GM23248 (cell line): ENCODE measurements around the gene TEX44. TPM values are rescaled to one million over a fixed set of nuclear protein-coding genes. Genes with fewer than 3 reads are reported as not detected.

ENCODE experiments used
- DNase-seq: peaks from one replicate; pipeline ENCODE4 v3.0.0-alpha.2; 2015
- H2AFZ ChIP-seq: fragments of 200-600 bp; sonication (generic); 2 replicates; pipeline ENCODE4 v1.6.1; 2016; ENCODE audit warnings: antibody characterized with exemption
- H3F3A ChIP-seq: fragments of 200-600 bp; sonication (generic); 2 replicates; pipeline ENCODE4 v1.6.1; 2016; ENCODE audit warnings: mild to moderate bottlenecking, antibody characterized with exemption, mixed run types; ENCODE audit not compliant: insufficient read depth
- H3K27ac ChIP-seq: fragments of 200-600 bp; sonication (generic); 2 replicates; pipeline ENCODE4 v1.5.1; 2016; ENCODE audit warnings: mild to moderate bottlenecking
- H3K27me3 ChIP-seq: fragments of 200-600 bp; sonication (generic); replicated peaks from 2 replicates; pipeline ENCODE4 v1.6.1; 2016; ENCODE audit warnings: mild to moderate bottlenecking; ENCODE audit not compliant: insufficient read depth
- H3K36me3 ChIP-seq: fragments of 200-600 bp; sonication (generic); 2 replicates; pipeline ENCODE4 v1.6.1; 2016; ENCODE audit warnings: low read depth, mild to moderate bottlenecking
- H3K4me1 ChIP-seq: fragments of 200-600 bp; sonication (generic); 2 replicates; pipeline ENCODE4 v1.6.1; 2016; ENCODE audit warnings: mild to moderate bottlenecking; ENCODE audit not compliant: insufficient read depth
- H3K4me2 ChIP-seq: fragments of 200-600 bp; sonication (generic); one replicate; pipeline ENCODE4 v1.6.1; 2016; ENCODE audit warnings: mild to moderate bottlenecking; ENCODE audit not compliant: unreplicated experiment
- H3K4me3 ChIP-seq: fragments of 200-600 bp; sonication (generic); 2 replicates; pipeline ENCODE4 v1.5.1; 2016; ENCODE audit warnings: mild to moderate bottlenecking
- H3K79me2 ChIP-seq: fragments of 200-600 bp; sonication (generic); 2 replicates; pipeline ENCODE4 v1.6.1; 2016; ENCODE audit warnings: mild to moderate bottlenecking; ENCODE audit not compliant: insufficient read depth
- H3K9ac ChIP-seq: fragments of 200-600 bp; sonication (generic); 2 replicates; pipeline ENCODE4 v1.6.1; 2016; ENCODE audit warnings: mild to moderate bottlenecking
- H3K9me2 ChIP-seq: fragments of 200-600 bp; sonication (generic); 2 replicates; pipeline ENCODE4 v1.6.1; 2016; ENCODE audit warnings: mixed run types, mild to moderate bottlenecking, moderate library complexity; ENCODE audit not compliant: insufficient read depth
- H3K9me3 ChIP-seq: fragments of 200-600 bp; sonication (generic); one replicate; pipeline ENCODE4 v1.6.1; 2017; ENCODE audit warnings: low read depth
- H4K20me1 ChIP-seq: fragments of 200-600 bp; sonication (generic); 2 replicates; pipeline ENCODE4 v1.6.0; 2016; ENCODE audit not compliant: insufficient read depth
- EZH2 ChIP-seq: fragments of 200-600 bp; sonication (generic); IDR thresholded peaks from 2 replicates; pipeline ENCODE4 v1.6.1; 2018; ENCODE audit warnings: antibody characterized with exemption, mild to moderate bottlenecking; ENCODE audit not compliant: insufficient read depth, poor library complexity, severe bottlenecking
- EZH2phosphoT487 ChIP-seq: fragments of 200-600 bp; sonication (generic); IDR thresholded peaks from 2 replicates; pipeline ENCODE4 v1.6.1; 2018; ENCODE audit warnings: antibody characterized with exemption, moderate library complexity, mild to moderate bottlenecking, low read depth; ENCODE audit not compliant: insufficient read depth
- WGBS, 2 experiments: methylation state at CpG; one replicate each; pipeline ENCODE4 v1.1.6; 2015 to 2017; ENCODE audit warnings: low lambda C conversion rate in 2 of 2, low coverage in 1 of 2; ENCODE audit errors: missing lambda C conversion rate in 2 of 2; 5-methylcytosine and 5-hydroxymethylcytosine counted together
- in situ Hi-C: fragments of 300-500 bp; cut with MboI; formaldehyde crosslinking; loops from 2 replicates; pipeline ENCODE4 v1.15.0; 2020
- polyA plus RNA-seq: library from polyadenylated mRNA; unstranded; fragments of >200 nt; fragmentation: Nextera tagmentation; extraction: Ambion mirVana; gene quantifications from 2 replicates; pipeline ENCODE4 v1.2.1, GENCODE V29; 2016
- total RNA-seq: library from RNA; depleted of rRNA; stranded (reverse); fragments of >200 nt; shearing (Covaris generic); gene quantifications from 2 replicates; pipeline ENCODE4 v1.2.3, GENCODE V29; 2014

The TEX44 gene
- total and polyA plus RNA-seq, 2 experiments from 2014 or later, result not detected

- Histone ChIP-seq H3K9me2 (no peaks in the 10 kb centered on the region), H3K27me3 (no peaks in the 10 kb centered on the region), H3K36me3 (no peaks in the 10 kb centered on the region), H3K79me2 (no peaks in the 10 kb centered on the region), H3K4me3 (no peak overlapping the region), H3K27ac (no peak overlapping the region), H3K9me3 (no peaks in the 10 kb centered on the region), H4K20me1 (no peaks in the 10 kb centered on the region), H3K4me1 (no peaks in the 10 kb centered on the region), H3K9ac (no peak overlapping the region), H2AFZ (no peak overlapping the region), H3K4me2 (no peak overlapping the region), H3F3A (no peaks in the 10 kb centered on the region)
- TF ChIP-seq EZH2 (no peak), EZH2phosphoT487 (no peak)
- DNase-seq, result no peak
- in situ Hi-C loops, result no loop called here
- 42 to 48% methylated on average over 3 of the region's 3 CpGs for WGBS, 2 experiments
These were observed 43.9 kb upstream of the TEX44 start for GRCh38 chr2:231548752-231549151.

GRCh38 chr2:231549446-231550239, 43.0 kb upstream of the TEX44 start:
- no peaks in the 10 kb centered on the region for H3K4me1 ChIP-seq
- WGBS, 2 experiments, result 62 to 66% methylated on average over 13 of the region's 13 CpGs
- no peak overlapping the region for H3K4me2 ChIP-seq
- TF ChIP-seq EZH2phosphoT487, result no peak
- no peak for TF ChIP-seq EZH2
- H4K20me1 ChIP-seq, result no peaks in the 10 kb centered on the region
- no peaks in the 10 kb centered on the region for H3K27me3 ChIP-seq
- no peaks in the 10 kb centered on the region for H3K9me2 ChIP-seq
- H3K9me3 ChIP-seq, result no peaks in the 10 kb centered on the region
- H2AFZ ChIP-seq, result no peak overlapping the region
- H3K79me2 ChIP-seq, result no peaks in the 10 kb centered on the region
- no peaks in the 10 kb centered on the region for H3F3A ChIP-seq
- H3K36me3 ChIP-seq, result no peaks in the 10 kb centered on the region
- no peak overlapping the region for H3K27ac ChIP-seq
- no peak overlapping the region for H3K4me3 ChIP-seq
- H3K9ac ChIP-seq, result no peak overlapping the region
- in situ Hi-C loops, result no loop called here
- DNase-seq, result no peak

- Histone ChIP-seq H2AFZ (no peak overlapping the region), H3K27me3 (no peaks in the 10 kb centered on the region), H3K4me2 (no peak overlapping the region), H3F3A (no peaks in the 10 kb centered on the region), H3K9ac (no peak overlapping the region), H4K20me1 (no peaks in the 10 kb centered on the region), H3K9me3 (no peaks in the 10 kb centered on the region), H3K9me2 (no peaks in the 10 kb centered on the region), H3K4me1 (no peaks in the 10 kb centered on the region), H3K4me3 (no peak overlapping the region), H3K27ac (no peak overlapping the region), H3K79me2 (no peaks in the 10 kb centered on the region), H3K36me3 (no peaks in the 10 kb centered on the region)
- in situ Hi-C loops, result no loop called here
- DNase-seq, result no peak
- no peak for TF ChIP-seq EZH2phosphoT487
- no peak for TF ChIP-seq EZH2
These were observed 39.9 kb upstream of the TEX44 start for GRCh38 chr2:231552752-231553151.

- Histone ChIP-seq H3K27me3 (no peaks in the 10 kb centered on the region), H3K9me3 (no peaks in the 10 kb centered on the region), H3K9me2 (no peaks in the 10 kb centered on the region), H2AFZ (peak overlapping the region; percentile 87), H3K36me3 (no peaks in the 10 kb centered on the region), H3K4me1 (no peaks in the 10 kb centered on the region), H3K27ac (no peak overlapping the region), H4K20me1 (no peaks in the 10 kb centered on the region), H3K9ac (no peak overlapping the region), H3F3A (no peaks in the 10 kb centered on the region), H3K4me3 (peak overlapping the region; percentile 36; the same call in 1 of the 2 replicates), H3K4me2 (peak overlapping the region; percentile 49), H3K79me2 (no peaks in the 10 kb centered on the region)
- TF ChIP-seq EZH2phosphoT487, result no peak
- TF ChIP-seq EZH2, result no peak
- 66 to 69% methylated on average over 8 of the region's 8 CpGs for WGBS, 2 experiments
- DNase-seq, result no peak
- in situ Hi-C loops, result no loop called here
These were observed 38.3 kb upstream of the TEX44 start for GRCh38 chr2:231554327-231554726.
